Measurements from ENCODE around the gene TOPBP1. TPM values are rescaled to one million over a fixed set of nuclear protein-coding genes. Genes with fewer than 3 reads are reported as not detected.

TOPBP1 gene
- total RNA-seq, 1 donor from 2014 or later = 10.4 TPM

- Histone ChIP-seq H3K36me3 (peaks cover 36% of the 10 kb centered on the region), H3K4me3 (peak within 1 kb of the TSS; percentile 89), H3K9me3 (replicated peaks) (no peaks in the 10 kb centered on the region), H3K4me1 (peaks cover 73% of the 10 kb centered on the region), H3K27ac (replicated peaks) (peak within 1 kb of the TSS; percentile 98), H3K27me3 (ENCODE audit: low read depth) (no peaks in the 10 kb centered on the region)
- no peak for TF ChIP-seq CTCF (IDR thresholded peaks at IDR 0.05; ENCODE audit: borderline replicate concordance)
- intact Hi-C loops (cut with micrococcal nuclease) = loop anchor here (10.0 kb wide), 1 partner anchor 849 kb away; the partner anchor contains the start of gene NPHP3
- DNase-seq = no peak
Measured at GRCh38 chr3:133573629-133574194, 88.0 kb downstream of the TOPBP1 start, which contains the start of gene CDV3. Gene CDV3, plus strand, starts transcription at chr3:133573686. Its CDS starts 359 bp downstream, at chr3:133574045.

- H3K36me3 ChIP-seq = peaks cover 30% of the 10 kb centered on the region
- intact Hi-C loops (cut with micrococcal nuclease) = loop anchor here (10.0 kb wide), 1 partner anchor 848 kb away; the partner anchor contains the start of gene NPHP3
- DNase-seq = peak; percentile 100
- TF ChIP-seq CTCF (IDR thresholded peaks at IDR 0.05; ENCODE audit: borderline replicate concordance) = no peak
- H3K27me3 ChIP-seq (ENCODE audit: low read depth) = no peaks in the 10 kb centered on the region
- H3K9me3 ChIP-seq (replicated peaks) = no peaks in the 10 kb centered on the region
- H3K4me3 ChIP-seq = peak overlapping the region; percentile 89
- peak overlapping the region; percentile 98 for H3K27ac ChIP-seq (replicated peaks)
- H3K4me1 ChIP-seq = peaks cover 73% of the 10 kb centered on the region
Measured at GRCh38 chr3:133573054-133573628, 88.6 kb downstream of the TOPBP1 start.

- no peaks in the 10 kb centered on the region for H3K27me3 ChIP-seq (ENCODE audit: low read depth)
- no peaks in the 10 kb centered on the region for H3K9me3 ChIP-seq (replicated peaks)
- H3K4me3 ChIP-seq = peak overlapping the region; percentile 60
- H3K27ac ChIP-seq (replicated peaks) = peak overlapping the region; percentile 92
- H3K36me3 ChIP-seq = peaks cover 23% of the 10 kb centered on the region
- no peak for DNase-seq
- peaks cover 66% of the 10 kb centered on the region for H3K4me1 ChIP-seq
- TF ChIP-seq CTCF (IDR thresholded peaks at IDR 0.05; ENCODE audit: borderline replicate concordance) = no peak
- intact Hi-C loops (cut with micrococcal nuclease) = loop anchor here (10.0 kb wide), 1 partner anchor 848 kb away; the partner anchor contains the start of gene NPHP3
Measured at GRCh38 chr3:133572158-133573053, 89.3 kb downstream of the TOPBP1 start.

- Histone ChIP-seq H3K9me3 (replicated peaks) (no peaks in the 10 kb centered on the region), H3K27ac (replicated peaks) (peak overlapping the region; percentile 67), H3K36me3 (peaks cover 11% of the 10 kb centered on the region), H3K4me1 (peaks cover 51% of the 10 kb centered on the region), H3K27me3 (ENCODE audit: low read depth) (no peaks in the 10 kb centered on the region), H3K4me3 (no peak overlapping the region)
- no peak for DNase-seq
- TF ChIP-seq CTCF (IDR thresholded peaks at IDR 0.05; ENCODE audit: borderline replicate concordance) = no peak
- intact Hi-C loops (cut with micrococcal nuclease) = loop anchor here (10.0 kb wide), 1 partner anchor 846 kb away; the partner anchor contains the start of gene NPHP3
Measured at GRCh38 chr3:133570937-133571320, 90.8 kb downstream of the TOPBP1 start.
